HG02973 (cell line): Measurements from ENCODE around the gene C5orf24.
"Not testable (repeated sequence)": the region's sequence is repeated elsewhere in the genome, so short reads cannot be mapped to it uniquely, and the experiment has no call there.

ENCODE experiments used
- ATAC-seq: cut with Tn5 transposase; IDR thresholded peaks from one replicate; pipeline ENCODE4 v1.9.1; 2021; ENCODE audit warnings: moderate library complexity; ENCODE audit not compliant: unreplicated experiment

C5orf24 gene

GRCh38 chr5:134845852-134846640 is at the start of gene C5orf24:
Gene C5orf24, plus strand, starts transcription at chr5:134845968. Its CDS starts 8,933 bp downstream, at chr5:134854901.
- ATAC-seq, result peak; percentile 94

DNA sequence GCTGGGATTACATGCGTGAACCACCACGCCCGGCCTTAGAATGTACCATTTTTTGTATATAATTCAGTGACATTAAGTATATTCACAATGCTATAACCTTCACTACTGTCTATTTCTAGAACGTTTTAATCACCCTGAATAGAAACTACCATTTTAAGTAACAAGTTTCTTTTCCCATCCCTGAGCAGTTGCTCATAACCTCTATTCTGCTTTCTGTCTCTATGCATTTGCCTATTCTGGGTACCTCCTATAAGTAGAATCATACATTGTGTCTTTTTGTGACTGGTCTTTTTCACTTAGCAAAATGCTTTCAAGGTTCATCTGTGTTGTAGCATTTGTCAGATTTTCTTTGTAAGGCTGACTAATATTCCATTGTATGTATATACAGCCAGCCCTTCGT is 47.3 kb upstream of the C5orf24 start:
- ATAC-seq, result peak; percentile 62

DNA sequence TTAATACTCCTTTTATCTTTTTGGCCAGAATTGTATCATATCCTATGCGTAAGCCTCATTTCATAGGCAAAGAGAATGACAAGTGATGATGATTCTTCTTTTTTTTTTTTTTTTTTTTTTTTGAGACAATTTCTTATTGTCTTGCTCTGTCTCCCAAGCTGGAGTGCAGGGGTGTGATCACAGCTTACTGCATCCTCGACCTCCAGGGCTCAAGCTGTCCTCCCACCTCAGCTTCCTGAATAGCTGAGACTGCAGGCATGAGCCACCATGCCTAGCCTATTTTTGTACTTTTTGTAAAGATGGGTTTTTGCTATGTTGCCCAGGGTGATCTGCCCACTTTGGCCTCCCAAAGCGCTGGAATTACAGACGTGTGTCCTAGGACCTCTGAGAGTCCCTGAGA is 41.9 kb upstream of the C5orf24 start:
- no peak for ATAC-seq

DNA sequence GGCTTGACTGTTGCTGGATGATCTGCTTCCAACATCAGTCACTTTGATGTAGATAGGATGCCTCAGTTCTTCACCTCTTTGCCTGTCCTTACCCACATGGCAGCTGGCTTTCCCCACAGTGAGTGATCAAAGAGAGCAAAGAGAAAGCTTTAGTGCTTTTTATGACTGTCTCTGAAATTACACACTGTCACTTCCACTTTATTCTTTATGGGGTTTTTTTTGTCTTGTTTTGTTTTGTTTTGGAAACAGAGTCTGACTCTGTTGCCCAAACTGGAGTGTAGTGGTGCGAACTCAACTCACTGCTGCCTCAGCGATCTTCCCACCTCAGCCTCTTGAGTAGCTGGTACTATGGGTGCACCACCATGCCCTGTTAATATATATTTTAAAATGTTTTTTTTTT is 32.4 kb upstream of the C5orf24 start:
- ATAC-seq, result peak; percentile 73

DNA sequence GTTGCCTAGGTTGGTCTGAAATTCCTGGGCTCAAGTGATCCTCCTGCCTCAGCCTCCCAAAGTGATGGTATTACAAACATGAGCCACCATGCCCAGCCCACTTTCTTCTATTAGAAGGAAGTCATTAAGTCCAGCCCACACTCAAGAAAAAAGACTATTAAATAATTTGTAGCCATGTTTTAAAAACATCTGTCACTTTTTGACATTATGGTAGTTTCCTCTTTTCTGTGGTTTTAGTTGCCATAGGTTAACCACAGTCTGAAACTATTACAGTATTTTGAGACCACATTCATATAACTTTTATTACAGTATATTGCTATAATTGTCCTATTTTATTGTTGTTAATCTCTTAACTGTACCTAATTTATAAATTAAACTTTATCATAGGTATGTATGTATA is 31.9 kb upstream of the C5orf24 start:
- ATAC-seq, result peak; percentile 49

DNA sequence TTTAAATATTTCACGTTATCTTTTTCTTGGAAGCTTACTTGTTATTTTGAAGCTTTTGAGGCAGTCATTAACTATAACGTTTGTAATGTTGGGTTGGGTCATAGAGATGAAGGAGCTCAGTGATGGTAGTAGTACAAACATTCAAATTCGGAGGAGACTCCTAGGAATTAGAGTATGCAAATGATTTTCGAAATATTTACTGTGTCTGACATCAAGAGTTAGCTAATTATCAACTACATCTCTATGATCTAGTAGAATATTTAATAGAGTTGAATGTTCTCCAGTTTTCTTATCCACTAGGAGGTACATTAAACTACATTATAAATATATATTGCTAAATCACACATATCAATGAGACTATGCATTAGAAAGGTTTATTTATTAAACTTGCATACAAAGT is 28.8 kb upstream of the C5orf24 start:
- ATAC-seq, result no peak

DNA sequence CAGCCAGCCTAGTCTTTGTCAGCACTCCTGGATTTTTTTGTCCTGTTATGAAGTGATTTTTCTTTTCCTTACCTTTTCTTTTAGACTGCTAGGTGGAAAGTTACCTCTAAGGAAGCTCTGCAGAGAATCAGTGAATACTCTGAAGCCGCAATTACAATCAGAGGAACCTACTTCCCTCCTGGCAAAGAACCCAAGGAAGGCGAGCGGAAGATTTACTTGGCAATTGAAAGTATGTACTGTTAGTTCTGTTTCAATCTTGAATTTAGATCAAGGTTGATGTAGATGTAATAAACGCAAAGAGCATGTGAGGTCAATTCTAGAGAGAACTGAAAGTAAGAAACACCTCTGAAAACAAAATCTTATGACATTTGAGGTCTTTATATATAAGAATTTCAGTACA is 27.0 kb upstream of the C5orf24 start:
- no peak for ATAC-seq

- no peak for ATAC-seq
Measured at GRCh38 chr5:134819407-134819963, 26.3 kb upstream of the C5orf24 start.

DNA sequence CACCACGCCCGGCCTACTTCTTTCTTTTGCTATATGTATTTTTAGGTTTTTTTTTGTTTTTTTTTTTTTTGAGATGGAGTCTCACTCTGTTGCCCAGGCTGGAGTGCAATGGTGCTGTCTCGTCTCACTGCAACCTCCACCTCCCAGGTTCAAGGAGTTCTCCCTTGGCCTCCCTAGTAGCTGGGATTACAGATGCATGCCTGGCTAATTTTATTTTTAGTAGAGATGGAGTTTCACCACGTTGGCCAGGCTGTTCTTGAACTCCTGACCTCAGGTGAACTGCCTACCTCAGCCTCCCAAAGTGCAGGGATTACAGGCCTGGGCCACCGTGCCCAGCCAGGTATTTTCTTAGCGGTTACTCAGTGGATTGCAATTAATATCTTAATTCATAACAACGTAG is 23.9 kb upstream of the C5orf24 start:
- no peak for ATAC-seq

DNA sequence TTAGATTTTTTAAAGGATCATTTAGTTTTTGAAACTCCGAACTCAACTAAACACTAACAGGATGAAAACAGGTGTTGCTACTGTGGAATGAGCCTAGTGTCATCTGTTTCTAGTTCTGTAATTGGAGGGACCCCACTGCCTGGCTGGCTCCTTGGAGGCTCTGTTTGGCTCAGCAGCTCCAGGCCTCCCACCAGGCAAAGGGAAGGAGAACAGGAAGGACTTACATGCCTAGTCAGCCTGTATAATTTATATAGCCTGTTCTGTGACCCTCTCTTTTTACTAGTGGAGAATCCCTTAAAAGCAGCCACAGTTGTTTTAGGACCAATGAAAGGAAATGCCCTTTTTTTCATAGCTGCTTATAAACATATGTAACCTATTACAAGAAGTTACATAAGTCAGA is 21.1 kb upstream of the C5orf24 start:
- ATAC-seq, result no peak

GRCh38 chr5:134825212-134825611 is 20.6 kb upstream of the C5orf24 start:
- ATAC-seq, result no peak

- ATAC-seq, result no peak
Measured at GRCh38 chr5:134833340-134834032, 12.3 kb upstream of the C5orf24 start.

- ATAC-seq, result no peak
Measured at GRCh38 chr5:134835623-134836022, 10.1 kb upstream of the C5orf24 start.

DNA sequence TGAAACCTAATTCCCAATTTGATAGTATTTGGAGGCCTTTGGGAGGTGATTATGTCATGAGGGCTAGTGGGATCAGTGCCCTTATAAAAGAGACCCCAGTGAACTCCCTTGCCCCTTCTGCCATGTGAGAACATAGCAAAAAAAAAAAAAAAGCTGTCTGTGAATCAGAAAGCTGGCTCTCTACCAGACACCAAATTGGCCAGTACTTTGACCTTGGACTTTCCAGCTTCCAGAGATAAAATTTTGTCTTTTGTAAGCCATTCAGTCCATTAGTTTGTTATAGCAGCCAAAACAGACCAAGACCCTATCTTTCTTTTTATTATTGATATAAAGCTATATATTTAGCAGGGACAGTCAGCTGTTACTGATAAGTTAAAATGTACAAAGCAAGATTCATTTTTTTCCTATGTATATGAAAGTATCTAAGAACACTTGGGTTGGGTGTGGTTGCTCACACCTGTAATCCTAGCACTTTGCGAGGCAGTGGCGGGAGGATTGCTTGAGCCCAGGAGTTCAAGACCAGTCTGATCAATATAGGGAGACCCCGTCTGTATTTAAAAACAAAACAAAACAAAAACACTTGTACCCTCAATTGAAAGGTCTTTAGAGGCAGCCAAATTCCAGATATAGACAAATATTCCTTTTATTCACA is 8.1 kb upstream of the C5orf24 start:
- ATAC-seq, result no peak

GRCh38 chr5:134838361-134838760 is 7.4 kb upstream of the C5orf24 start:
- ATAC-seq, result not testable (repeated sequence)

DNA sequence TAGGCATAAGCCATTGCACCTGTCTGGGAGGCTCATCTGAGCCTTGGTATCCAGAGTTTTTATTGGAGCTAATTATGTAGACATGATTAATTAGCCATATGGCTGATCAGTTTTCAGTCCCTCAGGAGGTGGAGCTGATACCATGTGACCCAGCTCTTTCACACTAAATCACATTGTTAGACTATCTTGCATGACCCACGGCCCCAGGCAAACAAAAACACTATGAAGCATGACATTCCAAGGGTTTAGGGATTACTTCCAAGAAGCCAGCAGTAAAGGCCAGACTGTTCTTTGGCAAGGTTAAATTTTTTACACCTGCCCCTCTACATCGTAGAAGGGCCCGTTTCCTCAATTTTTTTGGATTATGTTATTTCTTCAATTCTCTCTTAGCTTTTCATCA is 5.0 kb upstream of the C5orf24 start:
- ATAC-seq, result no peak

DNA sequence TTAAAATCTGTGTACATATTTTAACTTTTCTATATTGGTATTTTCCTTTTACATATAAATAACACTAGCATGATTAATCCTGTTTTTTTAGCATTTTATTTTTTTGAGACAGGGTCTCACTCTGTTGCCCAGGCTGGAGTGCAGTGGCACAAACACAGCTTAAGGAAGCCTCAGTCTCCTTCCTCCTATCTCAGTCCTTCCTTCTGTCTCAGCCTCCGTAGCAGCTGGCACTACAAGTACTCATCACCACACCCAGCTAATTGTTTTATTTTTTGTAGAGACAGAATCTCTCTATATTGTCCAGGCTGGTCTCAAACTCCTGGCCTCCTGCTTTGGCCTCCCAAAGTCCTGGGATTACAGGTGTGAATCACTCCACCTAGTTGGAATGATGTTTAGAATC is 1.5 kb upstream of the C5orf24 start:
- no peak for ATAC-seq

- no peak for ATAC-seq
Measured at GRCh38 chr5:134845335-134845851, 375 bp upstream of the C5orf24 start.

DNA sequence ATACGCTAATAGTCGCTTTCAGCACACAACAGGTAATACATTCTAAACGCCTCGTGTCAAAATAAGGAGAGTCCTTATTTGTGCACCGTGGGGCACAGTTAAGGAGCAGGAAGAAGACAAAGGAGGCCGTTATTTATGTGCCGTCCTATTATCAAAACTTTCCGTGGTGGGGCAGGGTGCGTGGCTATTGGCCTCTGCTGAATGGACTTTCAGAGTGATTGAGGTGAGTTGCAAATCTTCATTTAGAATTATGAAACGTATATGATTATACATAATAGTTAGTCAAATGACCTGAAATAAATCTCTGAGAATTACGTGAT is 833 bp downstream of the C5orf24 start:
- ATAC-seq, result no peak

DNA sequence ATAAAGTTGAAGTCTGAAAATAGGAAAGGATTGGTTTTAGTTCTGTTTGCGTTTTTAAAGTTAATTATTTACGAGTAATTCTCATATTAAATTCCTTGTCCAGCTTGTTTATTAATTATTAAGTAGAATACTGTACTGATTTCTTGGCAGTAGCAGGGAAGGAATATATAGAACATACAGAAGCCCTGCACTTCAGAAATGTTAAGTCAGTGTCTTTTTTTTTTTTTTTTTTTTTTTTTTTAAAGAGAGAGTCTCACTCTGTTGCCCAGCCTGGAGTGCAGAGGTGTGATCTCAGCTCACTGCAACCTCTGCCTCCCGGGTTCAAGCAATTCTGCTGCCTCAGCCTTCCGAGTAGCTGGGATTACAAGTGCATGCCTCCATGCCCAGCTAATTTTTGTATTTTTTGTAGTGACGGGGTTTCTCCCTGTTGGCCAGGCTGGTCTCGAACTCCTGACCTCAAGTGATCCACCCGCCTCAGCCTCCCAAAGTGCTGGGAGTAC is 3.7 kb downstream of the C5orf24 start:
- ATAC-seq, result not testable (repeated sequence)

GRCh38 chr5:134851307-134851923 is 5.6 kb downstream of the C5orf24 start:
- ATAC-seq, result no peak
